GM12865 (cell line): ENCODE measurements around the gene CPA3.

ENCODE experiments used
- DNase-seq: peaks from one replicate; pipeline ENCODE4 v3.0.0; 2010; ENCODE audit warnings: low read depth
- H3K4me3 ChIP-seq: 2 replicates; pipeline ENCODE4 v1.5.1; 2011; ENCODE audit warnings: mild to moderate bottlenecking, low read depth, low read length, control low read depth
- CTCF ChIP-seq: IDR thresholded peaks from 2 replicates; pipeline ENCODE4 v1.5.1; 2011; ENCODE audit warnings: low read length, control low read depth, low read depth, inconsistent platforms; ENCODE audit not compliant: insufficient read depth; ENCODE audit errors: missing control alignments

CPA3 gene

GRCh38 chr3:148856384-148856783 lies 8.7 kb upstream of the CPA3 start:
- no peak overlapping the region for H3K4me3 ChIP-seq
- DNase-seq: no peak
- TF ChIP-seq CTCF: no peak

- TF ChIP-seq CTCF: no peak
- no peak for DNase-seq
- H3K4me3 ChIP-seq: no peak overlapping the region
Measured at GRCh38 chr3:148857316-148857715, 7.8 kb upstream of the CPA3 start.

DNA sequence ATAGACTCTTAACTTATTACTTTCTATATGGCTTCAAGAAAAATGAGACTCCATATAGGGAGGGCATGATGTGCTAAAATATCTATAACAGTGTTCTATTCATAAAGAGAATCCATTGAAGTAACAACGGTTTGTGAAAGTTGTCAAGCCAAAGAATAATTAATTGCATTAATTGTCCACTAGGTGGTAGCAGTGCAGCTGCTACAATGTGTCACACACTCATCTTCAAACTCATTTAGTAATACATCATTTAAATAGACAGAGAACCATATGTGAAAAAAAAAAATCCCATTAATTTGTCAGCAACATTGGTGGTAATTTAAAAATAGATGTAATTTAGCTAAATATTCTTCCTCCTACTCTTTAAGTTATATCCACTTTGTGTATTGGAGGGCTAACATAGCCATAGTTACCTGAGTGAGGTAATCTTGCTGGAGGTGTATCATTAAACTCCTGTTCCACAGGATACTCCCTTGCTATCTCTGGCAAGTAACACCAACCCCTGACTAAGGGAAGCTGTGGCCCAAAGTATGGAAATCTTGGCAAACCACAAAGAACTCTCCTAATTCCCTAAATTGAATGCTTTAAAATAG lies 3.7 kb upstream of the CPA3 start:
- peak; percentile 54 for TF ChIP-seq CTCF
- no peak overlapping the region for H3K4me3 ChIP-seq
- peak; percentile 55 for DNase-seq

GRCh38 chr3:148863297-148863696 lies 1.8 kb upstream of the CPA3 start:
- H3K4me3 ChIP-seq: no peak overlapping the region
- no peak for TF ChIP-seq CTCF
- DNase-seq: no peak

DNA sequence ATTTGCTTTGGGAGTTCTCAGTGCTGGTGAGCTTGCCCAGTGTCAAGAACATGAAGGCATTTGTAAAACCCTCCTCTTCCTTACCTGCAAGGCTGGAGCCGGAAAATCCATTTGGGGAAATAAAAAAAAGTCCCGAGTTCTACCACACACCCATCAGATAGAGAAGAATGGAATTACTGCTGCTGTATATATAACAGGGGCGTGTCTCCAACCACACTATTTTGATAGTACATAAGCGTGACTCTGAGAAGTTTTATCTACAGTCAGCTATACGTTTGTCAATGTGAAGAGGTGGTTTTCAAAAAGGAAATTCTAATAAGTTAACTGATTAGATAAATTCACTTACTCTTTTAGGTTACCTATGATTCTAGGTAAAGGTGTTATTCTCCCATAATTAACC lies 1.3 kb upstream of the CPA3 start:
- H3K4me3 ChIP-seq: no peak overlapping the region
- no peak for TF ChIP-seq CTCF
- DNase-seq: no peak

- no peak for TF ChIP-seq CTCF
- H3K4me3 ChIP-seq: no peak overlapping the region
- DNase-seq: no peak
Measured at GRCh38 chr3:148866261-148866660, 1.2 kb downstream of the CPA3 start.

DNA sequence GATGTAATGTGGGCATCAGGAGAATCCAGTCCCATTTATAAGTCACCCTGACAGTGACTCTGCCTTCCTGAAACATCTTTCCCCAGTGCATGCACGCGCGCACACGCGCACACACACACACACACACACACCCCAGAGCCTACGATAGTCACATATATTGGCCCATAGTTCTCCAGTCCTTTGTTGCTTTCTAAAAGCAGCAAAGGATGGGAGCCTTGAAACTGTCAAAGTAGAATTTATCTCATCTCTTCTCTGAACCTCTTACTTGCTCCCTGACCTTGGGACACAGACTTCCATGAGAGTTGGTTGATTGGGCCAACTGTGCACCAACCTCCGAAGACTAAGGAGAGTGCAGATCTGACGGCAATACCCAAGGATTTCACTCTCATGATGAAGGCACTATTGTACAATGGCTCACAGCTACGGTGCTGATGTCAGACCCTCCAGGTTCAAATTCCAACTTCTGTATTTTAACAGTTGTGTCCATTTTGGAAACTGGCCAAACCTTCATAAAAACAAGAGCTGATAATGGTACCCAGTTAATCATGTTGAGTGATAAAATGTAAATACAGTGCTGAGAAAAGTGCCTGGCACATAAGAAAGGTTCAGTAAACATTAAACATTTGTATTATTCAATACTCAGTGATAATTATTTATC lies 8.3 kb downstream of the CPA3 start:
- TF ChIP-seq CTCF: no peak
- no peak overlapping the region for H3K4me3 ChIP-seq
- no peak for DNase-seq
